HG02678 (cell line): ENCODE results near the gene OPRD1.
A peak's percentile ranks its signal among the peaks of the same experiment; 100 is the strongest.

ENCODE experiments used
- ATAC-seq: cut with Tn5 transposase; IDR thresholded peaks from one replicate; pipeline ENCODE4 v1.9.1; 2021; ENCODE audit warnings: mild to moderate bottlenecking, moderate library complexity; ENCODE audit not compliant: unreplicated experiment

The OPRD1 gene

GRCh38 chr1:28902738-28903137 is 90.8 kb downstream of the OPRD1 start:
- ATAC-seq = no peak

GRCh38 chr1:28905921-28906666 is 94.1 kb downstream of the OPRD1 start:
- no peak for ATAC-seq

GRCh38 chr1:28909198-28909597 is 97.2 kb downstream of the OPRD1 start:
- no peak for ATAC-seq

DNA sequence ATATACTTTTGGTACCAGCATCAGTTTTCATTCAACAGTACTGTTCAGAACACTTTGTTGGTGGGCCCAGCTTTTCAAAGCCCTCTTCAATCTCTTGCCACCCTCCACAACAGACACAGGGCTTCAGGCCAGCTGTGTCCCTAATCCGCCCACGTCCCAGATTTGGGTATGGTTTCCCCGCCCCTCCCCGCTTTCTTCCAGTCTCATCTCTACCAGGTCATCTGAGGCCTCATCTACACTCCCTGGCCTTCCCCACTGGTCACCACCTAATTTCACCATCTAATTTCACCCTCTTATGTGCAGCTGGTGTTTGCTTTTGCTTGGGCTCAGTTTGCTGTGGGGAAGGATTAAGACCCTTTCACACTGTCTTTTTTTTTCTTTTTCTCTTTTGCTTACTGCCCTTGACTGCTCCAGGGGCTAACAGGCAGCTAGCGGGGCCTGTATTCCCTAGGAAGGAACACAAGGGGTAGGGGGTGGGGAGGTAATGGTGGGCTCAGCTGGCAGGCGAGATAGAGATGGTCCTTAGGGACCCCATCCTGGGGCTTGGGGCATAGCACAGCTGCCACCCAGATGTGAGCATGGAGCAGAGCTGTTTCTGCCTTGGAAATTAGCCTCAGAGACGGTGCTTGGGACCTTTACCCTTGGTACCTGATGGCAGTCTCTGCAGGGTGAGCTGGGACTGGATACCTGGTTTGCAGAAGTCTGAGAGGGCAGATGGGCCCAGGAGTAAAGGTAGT is 98.6 kb downstream of the OPRD1 start:
- no peak for ATAC-seq

GRCh38 chr1:28913786-28914227 is 101.8 kb downstream of the OPRD1 start:
- ATAC-seq = no peak

DNA sequence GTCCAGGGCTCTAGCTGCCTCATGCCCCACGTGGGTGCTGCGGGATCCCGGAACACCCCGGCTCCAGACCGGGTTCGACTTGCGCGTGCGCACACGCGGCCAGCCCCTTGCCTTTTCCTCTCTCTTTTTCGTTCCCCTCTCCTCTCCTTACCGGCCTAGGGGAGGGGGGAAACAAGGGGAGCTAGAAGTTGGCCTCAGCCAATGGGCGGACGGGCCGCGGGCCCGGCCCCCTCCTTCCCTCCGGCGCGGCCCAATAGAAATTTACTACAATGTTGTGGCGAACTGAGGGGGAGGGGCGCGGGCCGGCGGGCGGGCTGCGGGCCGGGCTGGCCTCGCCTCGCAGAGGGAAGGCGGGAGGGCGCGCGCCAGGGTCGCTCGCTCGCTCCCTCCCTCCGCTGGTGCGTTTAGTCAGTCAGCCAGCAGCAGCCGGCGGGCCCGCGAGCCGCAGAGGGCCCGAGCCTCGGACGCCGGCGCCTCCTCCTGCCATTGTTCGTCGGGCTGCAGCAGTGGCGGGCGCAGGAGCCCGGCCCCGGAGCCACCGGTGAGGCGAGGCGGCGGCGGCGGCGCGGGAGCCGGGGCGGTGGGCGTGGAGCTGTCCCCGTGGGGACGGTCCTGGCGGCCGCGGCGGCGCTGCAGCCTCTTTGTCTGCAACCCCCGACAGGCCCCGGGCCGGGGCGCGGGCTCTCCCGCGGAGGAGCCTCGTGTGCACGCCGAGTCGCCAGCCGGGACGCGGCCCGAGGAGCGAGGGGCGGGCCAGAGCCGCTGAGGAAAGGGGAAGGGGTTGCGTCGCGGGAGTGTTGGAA is 102.5 kb downstream of the OPRD1 start, which contains the start of gene EPB41:
EPB41 (plus strand) TSS at position 342 of the 803 bp plus-strand sequence. CDS start 72,869 bp downstream, outside the sequence.
- peak; percentile 82 for ATAC-seq

DNA sequence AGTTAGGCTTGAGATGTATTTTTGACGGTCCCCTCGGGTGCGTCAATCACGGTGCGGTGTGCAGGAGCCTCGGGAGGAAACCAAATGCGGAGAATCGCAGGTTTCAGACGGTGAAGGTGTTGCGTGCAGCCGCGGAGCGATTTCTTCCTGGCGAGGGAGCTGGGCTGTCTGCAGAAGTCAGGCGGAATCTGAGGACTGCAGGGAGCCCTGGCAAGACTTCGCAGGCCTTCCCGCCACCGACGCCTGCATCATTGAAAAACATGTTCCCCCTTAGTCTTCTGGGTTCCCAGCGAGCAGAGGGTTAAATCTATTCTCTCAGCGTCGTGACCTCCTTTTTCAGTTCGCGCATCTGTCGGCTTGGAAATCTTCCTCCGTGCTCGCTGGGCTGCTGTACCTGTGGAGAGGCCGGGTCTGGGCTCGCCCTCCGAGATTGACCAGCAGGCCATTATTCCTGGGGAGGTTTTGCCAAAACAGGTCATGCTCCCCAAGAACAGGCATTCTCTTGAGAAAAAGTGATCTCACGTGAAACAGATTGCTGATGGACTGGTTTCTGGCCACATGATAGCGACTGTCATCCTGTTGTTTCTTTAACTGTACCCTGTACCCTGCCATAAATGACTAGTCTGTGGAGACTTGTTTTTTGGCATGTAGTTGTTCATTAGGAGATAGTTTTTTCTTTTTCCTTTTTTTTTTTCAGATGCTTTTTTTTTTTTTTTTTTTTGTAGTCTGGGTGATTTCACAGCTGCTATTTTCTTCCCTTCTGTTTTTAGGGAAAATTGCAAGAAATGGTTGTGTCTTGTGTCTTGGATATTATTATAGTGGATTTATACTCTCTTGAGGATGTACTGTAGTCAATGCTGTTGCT is 103.3 kb downstream of the OPRD1 start:
- peak; percentile 9 for ATAC-seq

GRCh38 chr1:28917757-28918118 is 105.8 kb downstream of the OPRD1 start:
- ATAC-seq = no peak
